Right ventricle myocardium superior (tissue), 1 donor: Measurements from ENCODE around the gene FAAH2. TPM values are rescaled to one million over a fixed set of nuclear protein-coding genes. Genes with fewer than 3 reads are reported as not detected.
A peak's percentile ranks its signal among the peaks of the same experiment; 100 is the strongest.
"Not testable (repeated sequence)": the region's sequence is repeated elsewhere in the genome, so short reads cannot be mapped to it uniquely, and the experiment has no call there.

Experiments
- ATAC-seq: fragments of 200-7000 bp; cut with Tn5 transposase; one replicate; pipeline ENCODE4 v1.9.1; 2020; ENCODE audit warnings: mild to moderate bottlenecking; ENCODE audit not compliant: poor library complexity
- DNase-seq: peaks from one replicate; pipeline ENCODE4 v3.0.0-alpha.2; 2020
- intact Hi-C: fragments of 100-400 bp; cut with DNase I; formaldehyde crosslinking; loops from one replicate; pipeline ENCODE4 v1.11.2; 2022
- total RNA-seq: library from RNA; stranded (reverse); fragmentation: NEBNext Ultra II Directional; extraction: Animal tissue kit (Norgen Biotek cat#: 25700); gene quantifications from one replicate; pipeline ENCODE4 v1.2.1, GENCODE V29; 2021
- donor health status: DM: no; HTN: yes; CAD: no; lungs with severe emphysema.

FAAH2 gene
- total RNA-seq, 1 donor from 2014 or later = not detected

GRCh38 chrX:57368158-57368557 lies 81.7 kb downstream of the FAAH2 start:
- no peak for ATAC-seq
- intact Hi-C loops = no loop called here
- DNase-seq = no peak

- ATAC-seq = no peak
- intact Hi-C loops = no loop called here
- no peak for DNase-seq
Observed at GRCh38 chrX:57379296-57379695, 92.8 kb downstream of the FAAH2 start.

- DNase-seq = no peak
- intact Hi-C loops = no loop called here
Observed at GRCh38 chrX:57380026-57380796, 93.7 kb downstream of the FAAH2 start.

GRCh38 chrX:57394162-57394561 lies 107.7 kb downstream of the FAAH2 start:
- intact Hi-C loops, ATAC-seq, DNase-seq: not testable (repeated sequence)

More at GRCh38 chrX:57380026-57380796, 93.7 kb downstream of the FAAH2 start:
- no peak for ATAC-seq

- intact Hi-C loops, DNase-seq, ATAC-seq: not testable (repeated sequence)
Observed at GRCh38 chrX:57403191-57403590, 116.7 kb downstream of the FAAH2 start.

GRCh38 chrX:57406149-57406548 lies 119.6 kb downstream of the FAAH2 start:
- intact Hi-C loops = no loop called here
- no peak for DNase-seq
- ATAC-seq = no peak

- intact Hi-C loops = no loop called here
- ATAC-seq = no peak
- DNase-seq = no peak
Observed at GRCh38 chrX:57417827-57418226, 131.3 kb downstream of the FAAH2 start.

- ATAC-seq (no peak), DNase-seq (no peak)
- intact Hi-C loops = no loop called here
Observed at GRCh38 chrX:57422289-57422688, 135.8 kb downstream of the FAAH2 start.

GRCh38 chrX:57422790-57423189 lies 136.3 kb downstream of the FAAH2 start:
- DNase-seq (no peak), ATAC-seq (no peak)
- intact Hi-C loops = no loop called here

GRCh38 chrX:57445076-57445475 lies 158.6 kb downstream of the FAAH2 start:
- intact Hi-C loops = no loop called here
- no peak for ATAC-seq
- no peak for DNase-seq

- intact Hi-C loops = no loop called here
- no peak for ATAC-seq
- no peak for DNase-seq
Observed at GRCh38 chrX:57445832-57446231, 159.3 kb downstream of the FAAH2 start.

- ATAC-seq (no peak), DNase-seq (no peak)
- intact Hi-C loops = no loop called here
Observed at GRCh38 chrX:57447856-57448255, 161.3 kb downstream of the FAAH2 start.

GRCh38 chrX:57451426-57452020 lies 165.0 kb downstream of the FAAH2 start:
- ATAC-seq (no peak), DNase-seq (no peak)
- intact Hi-C loops = loop anchor here (10.0 kb wide), 1 partner anchor 297 kb away; no protein-coding TSS in a partner anchor

- DNase-seq = no peak
- ATAC-seq = no peak
- intact Hi-C loops = loop anchor here (10.0 kb wide), 1 partner anchor 299 kb away; no protein-coding TSS in a partner anchor
Observed at GRCh38 chrX:57453901-57454300, 167.4 kb downstream of the FAAH2 start.

GRCh38 chrX:57481514-57481913 lies 195.0 kb downstream of the FAAH2 start:
- ATAC-seq (no peak), DNase-seq (peak; percentile 6)
- intact Hi-C loops = no loop called here

- intact Hi-C loops = no loop called here
- ATAC-seq (no peak), DNase-seq (no peak)
Observed at GRCh38 chrX:57516491-57516890, 230.0 kb downstream of the FAAH2 start.

- intact Hi-C loops = no loop called here
- no peak for ATAC-seq
- no peak for DNase-seq
Observed at GRCh38 chrX:57519578-57520118, 233.1 kb downstream of the FAAH2 start.

GRCh38 chrX:57528670-57529255 lies 242.3 kb downstream of the FAAH2 start:
- intact Hi-C loops = no loop called here
- DNase-seq (no peak), ATAC-seq (no peak)
